ENCODE results near the gene NFATC4. TPM values are rescaled to one million over a fixed set of nuclear protein-coding genes. Genes with fewer than 3 reads are reported as not detected.

NFATC4 gene
- total and polyA plus RNA-seq, 12 donors, result 3.0 to 69.2 (median 9.9) TPM

DNA sequence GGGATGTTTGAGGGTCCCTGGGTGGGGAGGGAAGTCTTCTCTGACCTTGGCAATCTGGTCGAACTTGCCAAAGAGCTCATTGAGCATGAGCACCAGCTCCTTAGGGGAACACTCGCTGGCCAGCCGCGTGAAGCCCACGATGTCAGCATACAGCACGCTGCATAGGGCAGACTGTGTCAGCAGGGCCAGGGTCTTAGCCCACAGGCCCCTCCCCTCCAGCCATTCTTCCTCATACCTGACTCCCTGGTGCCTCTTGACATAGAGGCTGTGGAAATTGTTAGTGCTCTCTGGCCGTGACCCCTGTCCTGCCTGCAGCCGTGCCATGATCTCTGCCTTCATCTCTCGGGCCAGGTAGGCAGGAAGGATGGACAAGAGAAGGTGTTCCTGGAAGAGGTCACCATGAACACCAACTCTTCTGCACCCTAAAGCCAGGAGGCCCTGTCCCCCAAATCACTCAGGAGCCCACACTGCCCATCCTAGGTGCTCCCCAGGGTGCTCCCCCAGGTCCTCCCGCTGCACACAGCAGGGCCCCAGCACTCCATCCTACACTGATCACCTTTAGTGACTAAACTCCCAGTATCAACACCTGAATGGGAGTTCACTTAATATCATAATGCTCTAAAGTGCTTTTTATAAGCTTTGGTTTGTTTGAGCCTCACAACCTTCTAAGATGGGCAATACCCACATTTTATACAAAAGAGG, 36.9 kb upstream of the NFATC4 start:
- intact Hi-C loops (cut with DNase I), result loop anchor here in 5 of 10 donors (5.0 kb wide), 4 partner anchors 81 to 346 kb away; partner anchors contain the start of genes CBLN3 (in 1 of the 5) and KHNYN (in 1 of the 5)
- H3K27ac ChIP-seq, result peak overlapping the region in 1 of 10 donors; percentile 66
- peaks cover 0 to 33% (median 24%) of the 10 kb centered on the region in 7 donors for H3K27me3 ChIP-seq
- ATAC-seq (no peak), DNase-seq (no peak)
- TF ChIP-seq, protein P1, sequence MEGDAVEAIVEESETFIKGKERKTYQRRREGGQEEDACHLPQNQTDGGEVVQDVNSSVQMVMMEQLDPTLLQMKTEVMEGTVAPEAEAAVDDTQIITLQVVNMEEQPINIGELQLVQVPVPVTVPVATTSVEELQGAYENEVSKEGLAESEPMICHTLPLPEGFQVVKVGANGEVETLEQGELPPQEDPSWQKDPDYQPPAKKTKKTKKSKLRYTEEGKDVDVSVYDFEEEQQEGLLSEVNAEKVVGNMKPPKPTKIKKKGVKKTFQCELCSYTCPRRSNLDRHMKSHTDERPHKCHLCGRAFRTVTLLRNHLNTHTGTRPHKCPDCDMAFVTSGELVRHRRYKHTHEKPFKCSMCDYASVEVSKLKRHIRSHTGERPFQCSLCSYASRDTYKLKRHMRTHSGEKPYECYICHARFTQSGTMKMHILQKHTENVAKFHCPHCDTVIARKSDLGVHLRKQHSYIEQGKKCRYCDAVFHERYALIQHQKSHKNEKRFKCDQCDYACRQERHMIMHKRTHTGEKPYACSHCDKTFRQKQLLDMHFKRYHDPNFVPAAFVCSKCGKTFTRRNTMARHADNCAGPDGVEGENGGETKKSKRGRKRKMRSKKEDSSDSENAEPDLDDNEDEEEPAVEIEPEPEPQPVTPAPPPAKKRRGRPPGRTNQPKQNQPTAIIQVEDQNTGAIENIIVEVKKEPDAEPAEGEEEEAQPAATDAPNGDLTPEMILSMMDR (IDR thresholded peaks at IDR 0.05), result no peak
- H3K4me1 ChIP-seq, result peaks cover 6 to 96% (median 36%) of the 10 kb centered on the region in 9 donors
- H3K4me3 ChIP-seq, result no peak overlapping the region
- 91% methylated on average over 10 of the region's 10 CpGs for WGBS, 2 donors
- no peaks in the 10 kb centered on the region for H3K9me3 ChIP-seq
- peaks cover 0 to 49% (median 0%) of the 10 kb centered on the region in 9 donors for H3K36me3 ChIP-seq

DNA sequence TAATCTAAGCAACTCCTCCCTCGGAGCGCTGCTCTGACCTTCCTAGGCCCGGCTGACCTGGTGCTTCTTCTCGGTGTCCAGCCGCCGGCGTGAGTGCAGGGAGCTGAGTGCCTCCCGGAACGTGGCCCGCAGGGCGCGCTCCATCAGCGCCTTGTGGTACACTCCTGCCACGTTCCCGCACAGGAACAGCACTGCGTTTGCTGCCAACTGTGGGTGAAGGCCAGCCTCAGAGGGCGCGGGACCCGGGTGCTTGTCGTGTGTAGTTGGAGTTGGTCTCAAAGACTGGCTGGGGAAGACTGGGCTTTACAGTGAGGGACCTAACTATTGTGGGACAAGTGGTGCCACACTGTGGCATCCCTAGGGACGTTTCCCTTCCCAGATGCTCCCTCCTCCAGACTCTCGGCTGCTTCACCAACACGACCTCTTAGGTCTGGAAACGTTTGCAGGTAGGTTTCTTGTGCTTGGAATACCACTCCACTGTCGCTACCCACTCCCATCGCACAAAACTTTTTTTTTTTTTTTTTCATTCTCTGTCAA, 36.2 kb upstream of the NFATC4 start:
- Histone ChIP-seq H3K27me3 (peaks cover 0 to 35% (median 24%) of the 10 kb centered on the region in 7 donors), H3K4me1 (peaks cover 6 to 98% (median 37%) of the 10 kb centered on the region in 9 donors), H3K36me3 (peaks cover 0 to 48% (median 0%) of the 10 kb centered on the region in 9 donors), H3K4me3 (peak overlapping the region in 4 of 10 donors; percentile 63 to 88 (median 69)), H3K9me3 (no peaks in the 10 kb centered on the region), H3K27ac (peak overlapping the region in 1 of 10 donors; percentile 66)
- no peak for DNase-seq
- TF ChIP-seq, protein P1 (IDR thresholded peaks at IDR 0.05), result no peak
- ATAC-seq, result no peak
- intact Hi-C loops (cut with DNase I), result loop anchor here (2.0 to 5.0 kb wide), 7 partner anchors 81 to 346 kb away; partner anchors contain the start of genes CBLN3 (in 1 of the 10) and KHNYN (in 1 of the 10)
- WGBS, 2 donors, result 66 to 67% methylated on average over 26 of the region's 26 CpGs

DNA sequence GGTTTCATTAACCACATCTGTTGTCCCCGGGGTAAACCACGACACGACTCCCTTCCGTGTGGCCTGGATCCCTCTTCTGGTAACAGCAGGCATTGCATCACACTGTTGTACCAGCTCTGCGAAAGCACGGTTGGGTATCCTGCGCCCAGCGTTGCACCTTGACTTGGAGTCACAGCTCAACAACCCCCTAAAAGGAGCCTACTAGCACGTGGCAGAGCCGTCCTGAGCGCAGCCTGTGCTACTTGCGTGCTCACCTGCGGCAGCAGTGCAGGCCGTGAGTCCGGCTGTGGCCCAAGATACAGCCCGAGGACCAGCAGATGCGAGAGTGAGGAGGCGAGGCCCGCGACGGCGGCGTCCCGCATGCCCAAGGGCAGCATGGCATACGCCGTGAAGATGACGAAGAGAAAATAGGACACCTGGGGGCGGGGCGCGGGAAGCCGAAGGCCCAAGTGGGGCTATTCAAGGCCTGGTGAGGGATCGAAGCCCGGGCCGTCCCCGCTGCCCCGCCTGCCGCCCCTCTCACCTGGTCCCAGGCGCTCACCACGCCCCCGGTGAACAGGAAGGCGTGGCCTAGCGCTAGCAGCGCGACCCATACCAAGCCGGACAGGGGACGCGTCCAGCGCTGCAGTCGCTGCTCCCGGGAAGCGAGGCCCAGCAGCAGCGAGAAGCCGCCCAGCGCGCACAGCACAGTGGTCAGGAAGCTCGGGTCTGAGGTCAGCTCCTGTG, 35.6 kb upstream of the NFATC4 start:
- Histone ChIP-seq H3K27me3 (peaks cover 0 to 35% (median 24%) of the 10 kb centered on the region in 7 donors), H3K36me3 (peaks cover 0 to 48% (median 0%) of the 10 kb centered on the region in 9 donors), H3K4me3 (peak overlapping the region in 9 of 10 donors; percentile 14 to 88 (median 70)), H3K4me1 (peaks cover 6 to 92% (median 37%) of the 10 kb centered on the region in 9 donors), H3K27ac (peak overlapping the region in 3 of 10 donors; percentile 15 to 97 (median 90)), H3K9me3 (no peaks in the 10 kb centered on the region)
- 27 to 29% methylated on average over 55 to 56 of the region's 56 CpGs for WGBS, 2 donors
- TF ChIP-seq, protein P1 (IDR thresholded peaks at IDR 0.05), result peak; percentile 43 to 75 (median 68)
- intact Hi-C loops (cut with DNase I), result loop anchor here (2.0 to 5.0 kb wide), 7 partner anchors 80 to 345 kb away; partner anchors contain the start of genes CBLN3 (in 1 of the 10) and KHNYN (in 1 of the 10)
- DNase-seq (peak; percentile 43 to 68), ATAC-seq (peak in 7 of 8 donors; percentile 31 to 56 (median 51))
